ENCODE results near the gene NPHP4.

- TF ChIP-seq, protein P1, sequence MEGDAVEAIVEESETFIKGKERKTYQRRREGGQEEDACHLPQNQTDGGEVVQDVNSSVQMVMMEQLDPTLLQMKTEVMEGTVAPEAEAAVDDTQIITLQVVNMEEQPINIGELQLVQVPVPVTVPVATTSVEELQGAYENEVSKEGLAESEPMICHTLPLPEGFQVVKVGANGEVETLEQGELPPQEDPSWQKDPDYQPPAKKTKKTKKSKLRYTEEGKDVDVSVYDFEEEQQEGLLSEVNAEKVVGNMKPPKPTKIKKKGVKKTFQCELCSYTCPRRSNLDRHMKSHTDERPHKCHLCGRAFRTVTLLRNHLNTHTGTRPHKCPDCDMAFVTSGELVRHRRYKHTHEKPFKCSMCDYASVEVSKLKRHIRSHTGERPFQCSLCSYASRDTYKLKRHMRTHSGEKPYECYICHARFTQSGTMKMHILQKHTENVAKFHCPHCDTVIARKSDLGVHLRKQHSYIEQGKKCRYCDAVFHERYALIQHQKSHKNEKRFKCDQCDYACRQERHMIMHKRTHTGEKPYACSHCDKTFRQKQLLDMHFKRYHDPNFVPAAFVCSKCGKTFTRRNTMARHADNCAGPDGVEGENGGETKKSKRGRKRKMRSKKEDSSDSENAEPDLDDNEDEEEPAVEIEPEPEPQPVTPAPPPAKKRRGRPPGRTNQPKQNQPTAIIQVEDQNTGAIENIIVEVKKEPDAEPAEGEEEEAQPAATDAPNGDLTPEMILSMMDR (IDR thresholded peaks at IDR 0.05), result no peak
- TF ChIP-seq POLR2A (IDR thresholded peaks at IDR 0.05), result no peak
Observed at GRCh38 chr1:5994713-5995621, 2.7 kb upstream of the NPHP4 start.

Data from right lobe of liver (tissue), 4 donors.